NK-92 (cell line): Measurements from ENCODE around the gene C4orf50.
"Not testable (repeated sequence)": the region's sequence is repeated elsewhere in the genome, so short reads cannot be mapped to it uniquely, and the experiment has no call there.

Source experiments
- DNase-seq: peaks from one replicate; lab custom pipeline; 2025; ENCODE audit not compliant: unreplicated experiment; lab: John Stamatoyannopoulos, UW

C4orf50 gene

GRCh38 chr4:5952975-5953951 is 65.0 kb downstream of the C4orf50 start:
- DNase-seq, result no peak

- no peak for DNase-seq
These were observed 65.8 kb downstream of the C4orf50 start for GRCh38 chr4:5952286-5952974.

GRCh38 chr4:5946653-5947052 is 71.6 kb downstream of the C4orf50 start:
- not testable (repeated sequence) for DNase-seq

GRCh38 chr4:5945936-5946335 is 72.3 kb downstream of the C4orf50 start:
- DNase-seq, result no peak

DNA sequence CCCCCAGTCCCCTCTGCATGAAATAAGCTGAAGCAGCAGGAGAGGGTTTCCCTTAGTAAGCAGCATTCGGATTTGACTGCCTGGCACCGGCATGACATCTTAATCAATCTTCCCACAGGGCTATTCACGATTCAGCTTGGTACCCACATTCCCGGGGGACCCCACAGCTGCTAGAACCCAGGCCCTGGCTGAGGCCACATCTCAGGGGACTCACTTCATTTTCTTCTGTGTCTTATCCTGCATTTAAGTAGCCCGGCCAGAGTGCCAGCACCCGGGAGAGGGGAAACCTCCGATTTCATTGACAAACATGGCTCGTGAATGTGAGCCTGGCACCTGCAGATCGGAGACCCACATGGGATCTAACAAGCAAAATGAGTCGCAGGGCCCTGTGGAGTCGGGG is 73.1 kb downstream of the C4orf50 start:
- no peak for DNase-seq

DNA sequence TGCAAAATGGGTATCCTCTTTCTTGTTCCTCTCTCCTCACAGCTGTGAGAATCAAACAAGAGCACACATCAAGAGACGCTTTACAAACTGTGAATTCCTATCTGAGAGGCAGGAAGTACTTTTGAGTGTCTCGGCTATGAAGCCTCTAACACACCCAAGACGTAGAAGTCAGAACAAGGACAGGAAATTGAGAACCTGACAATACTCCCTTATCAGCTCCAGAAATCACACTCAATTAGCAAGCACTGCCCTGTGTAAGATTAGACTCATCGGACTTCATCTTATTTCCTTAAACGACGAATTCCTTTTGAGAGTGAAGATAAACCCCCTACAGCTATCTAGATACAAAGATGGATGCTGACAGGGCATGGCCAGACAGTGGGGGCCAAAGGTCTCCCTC is 74.7 kb downstream of the C4orf50 start:
- DNase-seq, result no peak

- DNase-seq, result no peak
These were observed 75.3 kb downstream of the C4orf50 start for GRCh38 chr4:5942947-5943346.

- no peak for DNase-seq
These were observed 76.6 kb downstream of the C4orf50 start for GRCh38 chr4:5941601-5942000.

GRCh38 chr4:5940470-5941203 is 77.6 kb downstream of the C4orf50 start:
- no peak for DNase-seq

- no peak for DNase-seq
These were observed 84.0 kb downstream of the C4orf50 start for GRCh38 chr4:5933996-5934831.

DNA sequence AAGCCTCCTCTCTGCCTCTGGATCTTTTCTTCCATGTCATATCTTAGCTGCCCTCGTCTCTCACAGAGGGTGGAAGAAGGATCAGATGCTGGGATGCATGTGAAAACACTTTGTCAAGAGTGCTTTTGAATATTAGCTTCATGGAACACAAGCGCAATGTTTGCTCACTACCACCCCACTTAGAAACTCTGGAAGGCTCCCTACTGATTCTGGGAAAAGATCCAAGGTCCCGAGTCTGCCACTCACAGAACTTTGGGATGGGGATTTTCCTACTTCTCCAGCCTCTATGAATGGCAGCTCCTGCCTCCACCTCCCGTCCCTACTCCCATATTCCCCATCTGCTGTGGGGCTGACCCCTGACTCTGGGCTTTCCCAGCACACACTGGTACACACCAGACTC is 85.1 kb downstream of the C4orf50 start:
- no peak for DNase-seq

GRCh38 chr4:5932035-5932568 is 86.1 kb downstream of the C4orf50 start:
- DNase-seq, result no peak

- DNase-seq, result no peak
These were observed 86.7 kb downstream of the C4orf50 start for GRCh38 chr4:5931526-5931925.

- no peak for DNase-seq
These were observed 87.4 kb downstream of the C4orf50 start for GRCh38 chr4:5930876-5931275.

GRCh38 chr4:5930456-5930855 is 87.8 kb downstream of the C4orf50 start:
- DNase-seq, result no peak

DNA sequence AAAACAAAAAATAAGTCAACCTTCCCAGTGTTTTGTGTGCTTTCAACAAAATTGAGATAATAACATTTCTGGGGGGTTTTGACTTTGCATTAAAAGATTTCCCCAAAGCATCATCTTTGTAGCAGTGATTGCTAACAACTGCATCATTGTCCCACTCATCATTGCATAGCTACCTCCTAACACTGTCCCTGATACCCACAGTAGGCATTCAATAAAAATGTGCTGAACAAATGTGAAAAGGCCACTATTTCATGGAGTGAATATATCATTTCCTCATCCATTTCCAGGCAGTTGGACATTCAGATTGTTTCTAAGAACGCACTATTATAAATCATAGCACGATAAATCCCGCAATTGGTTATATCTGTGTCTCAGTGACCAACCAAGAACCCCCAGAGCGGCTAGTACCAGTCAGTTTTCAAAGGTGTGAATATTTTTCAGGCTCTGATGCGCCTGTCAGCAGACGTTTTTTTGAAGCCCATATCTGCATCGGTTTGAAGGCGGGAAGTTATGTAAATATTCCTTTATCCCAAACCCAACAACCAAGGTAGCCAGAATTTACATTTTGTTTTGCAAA is 89.3 kb downstream of the C4orf50 start:
- no peak for DNase-seq

GRCh38 chr4:5928274-5928673 is 90.0 kb downstream of the C4orf50 start:
- DNase-seq, result no peak

- no peak for DNase-seq
These were observed 90.5 kb downstream of the C4orf50 start for GRCh38 chr4:5927747-5928146.

DNA sequence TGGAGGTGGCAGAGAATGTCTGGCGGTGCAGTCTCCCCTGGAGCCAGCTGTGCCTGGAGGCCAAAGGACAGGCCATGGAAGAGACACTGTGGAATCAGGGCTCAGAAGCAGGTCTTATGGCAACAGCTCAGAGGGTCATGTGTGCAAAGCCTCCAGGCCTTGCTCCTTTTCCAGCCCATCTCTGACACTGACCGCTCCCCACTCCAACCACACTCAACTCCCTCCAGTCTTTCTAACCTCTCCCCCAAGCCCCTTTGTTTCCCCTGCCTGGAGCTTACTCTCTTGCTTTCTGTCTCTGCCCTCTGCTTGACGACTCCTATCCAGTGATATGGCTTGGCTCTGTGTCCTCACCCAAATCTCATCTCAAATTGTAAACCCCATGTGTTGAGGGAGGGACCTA is 91.1 kb downstream of the C4orf50 start:
- DNase-seq, result no peak

DNA sequence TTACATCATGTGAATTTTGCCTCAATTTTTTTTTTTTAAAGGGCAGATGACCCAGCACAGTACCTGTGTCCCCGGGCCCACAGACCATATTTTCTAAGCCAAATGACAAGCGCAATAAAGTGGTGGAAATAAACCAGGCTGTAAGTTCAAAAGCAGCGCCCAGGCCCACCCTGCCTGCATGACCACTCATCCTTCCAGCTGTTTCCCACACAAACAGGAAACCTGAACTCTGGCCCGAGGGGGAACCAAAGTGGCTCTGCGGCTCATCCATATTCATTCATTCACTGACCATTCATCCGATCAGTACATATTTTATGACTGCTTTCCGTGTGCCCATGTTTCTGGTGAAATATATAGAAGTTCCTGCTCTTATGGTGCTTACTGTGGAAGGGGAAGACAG is 91.6 kb downstream of the C4orf50 start:
- no peak for DNase-seq
